T-helper 17 cell (primary cell): ENCODE data around the gene PLPPR2. TPM values are rescaled to one million over a fixed set of nuclear protein-coding genes. Genes with fewer than 3 reads are reported as not detected.

Experiments used
- ATAC-seq: fragments of 150-1000 bp; cut with Tn5 transposase; 2 replicates; pipeline ENCODE4 v1.10.0; 2021; ENCODE audit warnings: mild to moderate bottlenecking, moderate library complexity
- DNase-seq, 3 donors: peaks; one replicate each; pipeline versions ENCODE4 v3.0.0 to v3.0.0-alpha.2; 2020 to 2021
- H3K9me3 ChIP-seq: one replicate; pipeline ENCODE4 v1.7.0; 2013; ENCODE audit warnings: low read length, mild to moderate bottlenecking; ENCODE audit not compliant: control insufficient read depth, poor library complexity, severe bottlenecking
- H3K27ac Mint-ChIP-seq: one replicate; pipeline ENCODE4 v1.8.0; 2022; ENCODE audit warnings: mild to moderate bottlenecking, moderate library complexity, mixed read lengths
- H3K27me3 Mint-ChIP-seq: one replicate; pipeline ENCODE4 v1.8.0; 2022; ENCODE audit warnings: mixed read lengths
- H3K36me3 Mint-ChIP-seq: one replicate; pipeline ENCODE4 v1.8.0; 2022; ENCODE audit warnings: low read depth, mixed read lengths
- H3K4me1 Mint-ChIP-seq: one replicate; pipeline ENCODE4 v1.8.0; 2022; ENCODE audit warnings: mild to moderate bottlenecking, mixed read lengths
- H3K4me3 Mint-ChIP-seq: one replicate; pipeline ENCODE4 v1.8.0; 2022; ENCODE audit warnings: mild to moderate bottlenecking, moderate library complexity, mixed read lengths
- total RNA-seq, 4 donors: library from RNA in 2 of 4; stranded (reverse) in 2 of 4; gene quantifications; one replicate each; pipeline ENCODE4 v1.2.3 and lab custom pipeline; 2022 to 2026

PLPPR2 gene
- total RNA-seq, 2 donors from 2014 or later = 7.1 to 7.5 TPM

DNA sequence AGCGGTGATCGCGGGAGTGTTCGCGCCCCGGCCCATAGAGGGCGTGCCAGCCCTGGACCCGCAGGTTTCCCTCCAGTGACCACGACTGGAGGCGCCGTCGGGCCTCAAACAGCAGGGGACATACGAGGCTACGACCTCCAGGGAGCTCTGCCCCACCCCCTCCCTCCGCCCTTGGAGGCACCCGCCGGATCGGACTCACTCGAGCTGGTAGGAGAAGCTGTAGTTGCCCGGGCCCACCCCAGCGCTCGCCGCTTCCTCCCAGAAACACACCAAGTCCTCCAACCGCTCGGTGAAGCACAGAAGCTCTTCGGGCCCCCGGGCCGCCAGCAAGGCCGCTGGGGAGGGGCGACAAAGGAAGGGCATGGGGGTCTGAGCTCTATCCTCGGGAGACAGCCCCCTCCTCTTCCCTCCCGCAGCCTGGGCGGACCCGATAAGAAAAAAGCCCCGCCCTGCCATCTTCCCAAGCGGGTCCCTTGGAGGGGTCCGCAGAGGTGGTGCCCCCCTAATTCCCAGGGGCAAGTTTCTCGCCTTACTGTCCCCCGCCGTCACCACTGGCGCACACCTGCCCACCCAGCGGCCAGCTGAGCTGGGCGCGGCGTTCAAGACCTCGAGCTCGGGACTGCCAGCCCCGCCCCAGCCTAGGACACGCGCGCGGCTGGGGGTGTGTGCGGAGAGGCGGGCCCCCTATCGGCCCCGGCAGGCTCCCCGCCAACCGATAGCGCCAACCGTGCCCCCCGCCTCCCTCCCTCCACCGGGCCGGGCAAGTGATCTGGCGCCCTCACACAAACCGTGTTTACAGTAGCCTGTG lies 27.9 kb downstream of the PLPPR2 start:
- H3K4me1 Mint-ChIP-seq = peaks cover 26% of the 10 kb centered on the region
- H3K4me3 Mint-ChIP-seq = peak overlapping the region; percentile 74
- peak in 2 of 3 donors; percentile 27 to 31 for DNase-seq
- H3K36me3 Mint-ChIP-seq = no peaks in the 10 kb centered on the region
- no peaks in the 10 kb centered on the region for H3K9me3 ChIP-seq
- H3K27me3 Mint-ChIP-seq = peaks cover 13% of the 10 kb centered on the region
- H3K27ac Mint-ChIP-seq = no peak overlapping the region
- ATAC-seq = no peak

DNA sequence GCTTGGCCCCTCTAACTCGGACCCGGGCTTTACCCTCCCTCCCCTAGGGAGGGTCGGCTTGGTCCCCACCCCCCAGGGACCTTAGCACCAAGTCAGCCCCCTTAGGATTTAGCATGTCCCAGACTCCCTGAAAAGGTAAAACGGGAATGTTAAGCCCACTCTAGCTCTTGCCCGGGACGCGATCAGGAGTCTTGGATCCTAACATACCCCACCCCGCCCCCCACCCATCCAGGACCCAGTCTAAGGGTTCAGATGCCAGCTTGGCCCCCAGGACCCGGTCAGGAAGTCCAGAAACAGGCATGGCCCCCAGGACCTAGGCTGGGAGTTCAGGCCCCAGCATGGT lies 28.4 kb downstream of the PLPPR2 start:
- Mint-ChIP-seq H3K4me3 (no peak overlapping the region), H3K4me1 (peaks cover 26% of the 10 kb centered on the region), H3K27ac (no peak overlapping the region), H3K36me3 (no peaks in the 10 kb centered on the region), H3K27me3 (peaks cover 13% of the 10 kb centered on the region)
- DNase-seq (no peak), ATAC-seq (no peak)
- no peaks in the 10 kb centered on the region for H3K9me3 ChIP-seq

DNA sequence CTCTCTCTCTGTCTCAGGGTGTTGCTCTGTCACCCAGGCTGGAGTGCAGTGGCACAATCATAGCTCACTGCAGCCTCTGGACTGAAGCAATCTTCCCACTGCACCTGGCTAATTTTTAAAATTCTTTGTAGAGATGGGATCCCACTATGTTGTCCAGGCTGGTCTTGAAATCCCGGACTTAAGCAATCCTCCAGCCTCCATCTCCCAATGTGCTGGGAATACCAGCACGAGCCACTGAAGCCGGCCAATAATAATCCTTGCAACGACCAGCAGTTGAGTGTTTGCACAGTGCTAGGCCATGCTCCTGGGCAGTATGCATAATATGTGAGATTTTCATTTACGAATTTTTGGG lies 29.5 kb downstream of the PLPPR2 start:
- no peaks in the 10 kb centered on the region for H3K9me3 ChIP-seq
- H3K36me3 Mint-ChIP-seq = no peaks in the 10 kb centered on the region
- DNase-seq (no peak), ATAC-seq (no peak)
- H3K4me3 Mint-ChIP-seq = peak overlapping the region; percentile 45
- peaks cover 26% of the 10 kb centered on the region for H3K4me1 Mint-ChIP-seq
- H3K27me3 Mint-ChIP-seq = peaks cover 13% of the 10 kb centered on the region
- no peak overlapping the region for H3K27ac Mint-ChIP-seq

DNA sequence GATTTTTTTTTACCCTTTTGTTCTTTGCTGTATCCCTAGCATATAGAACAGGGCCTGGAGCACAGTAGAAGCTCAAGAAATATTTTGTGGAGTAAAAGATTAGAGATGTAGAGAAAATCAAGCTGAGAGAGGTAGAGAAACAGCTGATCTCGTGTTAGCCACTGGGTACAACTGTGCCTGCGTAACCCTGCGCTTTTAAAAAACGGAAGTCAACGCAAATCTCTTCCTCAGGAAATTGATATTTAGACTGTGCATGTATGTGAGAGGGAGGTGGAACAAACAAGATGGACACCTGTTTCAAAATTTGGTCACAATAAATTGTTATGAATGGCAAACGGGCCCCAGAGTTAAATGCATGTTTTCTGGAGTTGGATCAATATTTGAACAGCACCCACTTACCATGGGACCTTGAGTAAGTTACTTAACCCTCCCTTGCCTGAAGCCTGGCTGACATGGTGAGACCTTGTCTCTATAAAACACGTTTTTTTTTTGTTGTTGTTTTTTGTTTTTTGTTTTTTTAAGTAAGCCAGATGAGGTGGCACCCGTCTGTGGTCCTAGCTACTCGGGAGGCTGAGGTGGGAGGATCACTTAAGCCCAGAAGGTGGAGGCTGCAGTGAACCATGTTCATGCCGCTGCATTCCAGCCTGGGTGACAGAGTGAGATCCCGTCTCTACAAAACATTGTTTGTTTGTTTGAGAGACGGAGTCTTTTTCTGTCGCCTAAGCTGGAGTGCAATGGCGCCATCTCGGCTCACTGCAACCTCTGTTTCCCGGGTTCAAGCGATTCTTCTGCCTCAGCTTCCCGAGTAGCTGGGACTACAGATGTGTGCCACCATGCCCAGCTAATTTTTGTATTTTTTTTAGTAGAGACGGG lies 32.2 kb downstream of the PLPPR2 start:
- ATAC-seq = peak; percentile 59
- Mint-ChIP-seq H3K27me3 (peaks cover 7% of the 10 kb centered on the region), H3K4me1 (peaks cover 7% of the 10 kb centered on the region), H3K27ac (no peak overlapping the region), H3K36me3 (no peaks in the 10 kb centered on the region), H3K4me3 (no peak overlapping the region)
- no peak for DNase-seq
- no peaks in the 10 kb centered on the region for H3K9me3 ChIP-seq

DNA sequence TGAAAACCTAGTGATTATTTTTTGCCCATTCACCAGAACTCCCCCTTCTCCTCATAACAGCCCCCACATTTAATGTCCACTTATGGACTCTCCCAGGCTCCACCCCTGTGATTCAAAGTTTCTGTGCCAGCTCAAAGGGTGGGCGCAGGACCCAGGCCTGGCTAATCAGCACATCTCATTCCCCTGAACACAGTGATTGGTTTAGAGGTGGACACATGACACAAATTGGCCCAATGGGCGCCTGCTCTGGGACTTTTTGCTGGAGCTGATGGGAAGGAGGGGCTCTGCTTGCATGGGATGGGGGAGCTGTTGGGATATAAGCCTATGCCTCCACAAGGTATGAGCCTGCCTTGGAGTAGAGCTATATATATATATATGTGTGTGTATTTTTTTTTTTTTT lies 35.1 kb downstream of the PLPPR2 start:
- peaks cover 11% of the 10 kb centered on the region for H3K27me3 Mint-ChIP-seq

DNA sequence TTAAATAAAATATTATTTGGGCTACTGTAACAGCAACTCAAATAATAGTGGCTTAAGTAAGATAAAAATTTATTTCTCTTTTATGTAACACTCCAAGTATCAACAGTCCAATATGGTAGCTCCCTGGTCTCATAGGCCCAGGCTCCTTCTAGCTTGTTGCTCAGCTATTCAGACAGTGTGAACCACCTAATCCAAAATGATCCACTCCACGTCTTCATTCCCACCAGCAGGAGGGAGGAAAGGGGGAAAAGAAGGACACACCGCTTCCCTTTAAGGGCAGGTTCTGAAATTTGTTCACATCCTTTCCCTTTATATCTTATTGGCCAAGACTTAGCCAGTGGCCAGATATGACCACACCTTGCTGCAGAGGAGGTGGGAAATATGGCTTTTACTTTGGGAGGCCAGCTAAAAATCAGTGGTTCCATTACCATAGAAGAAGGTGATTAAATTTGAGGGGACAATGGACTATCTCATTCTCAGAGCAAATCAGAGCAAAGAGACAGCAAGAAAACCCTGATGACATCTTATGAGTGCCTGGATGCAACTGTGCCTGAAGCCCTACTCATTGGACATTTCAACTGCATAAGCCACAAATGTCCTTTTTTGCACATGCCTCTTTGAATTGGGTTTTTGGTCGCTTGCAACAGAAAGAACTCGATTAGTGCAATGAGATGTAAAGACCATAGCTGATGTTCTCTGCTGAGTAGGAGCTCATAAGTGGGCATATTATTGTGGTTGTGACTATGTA lies 35.9 kb downstream of the PLPPR2 start:
- no peak overlapping the region for H3K4me3 Mint-ChIP-seq
- no peaks in the 10 kb centered on the region for H3K36me3 Mint-ChIP-seq
- DNase-seq (no peak), ATAC-seq (no peak)
- H3K4me1 Mint-ChIP-seq = peaks cover 8% of the 10 kb centered on the region
- H3K27me3 Mint-ChIP-seq = peaks cover 14% of the 10 kb centered on the region
- no peak overlapping the region for H3K27ac Mint-ChIP-seq
- no peaks in the 10 kb centered on the region for H3K9me3 ChIP-seq

More for the DNA sequence above, 35.1 kb downstream of the PLPPR2 start:
- Mint-ChIP-seq H3K27ac (no peak overlapping the region), H3K4me3 (no peak overlapping the region), H3K36me3 (no peaks in the 10 kb centered on the region), H3K4me1 (peaks cover 8% of the 10 kb centered on the region)
- no peaks in the 10 kb centered on the region for H3K9me3 ChIP-seq
- no peak for DNase-seq
- no peak for ATAC-seq

DNA sequence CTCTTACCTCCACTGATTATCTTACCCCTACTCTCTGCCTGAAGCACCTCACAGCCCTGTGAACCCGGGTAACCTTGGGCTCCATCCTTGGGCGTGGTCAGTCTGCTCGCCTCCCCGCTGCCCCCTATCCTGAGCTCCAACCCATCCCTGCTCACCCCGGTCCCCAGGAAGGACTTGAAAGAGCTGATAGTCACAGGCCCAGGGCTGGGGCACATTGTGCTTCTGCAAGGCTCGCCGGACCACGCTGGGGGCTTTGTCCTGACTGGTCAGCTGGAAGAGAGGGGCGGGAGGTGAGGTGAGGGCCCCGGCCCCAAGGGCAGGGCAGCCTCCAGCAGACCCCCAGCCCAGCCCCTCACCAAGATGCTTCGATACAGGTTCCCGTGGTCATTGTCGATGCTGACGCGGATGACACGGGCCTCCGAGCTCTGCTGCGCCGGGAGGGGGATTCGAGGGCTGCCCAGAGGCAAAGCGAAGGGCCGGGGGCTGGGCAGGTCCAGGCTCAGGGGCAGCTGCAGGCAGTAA lies 41.9 kb downstream of the PLPPR2 start:
- ATAC-seq (no peak), DNase-seq (no peak)
- H3K27ac Mint-ChIP-seq = no peak overlapping the region
- no peak overlapping the region for H3K4me3 Mint-ChIP-seq
- H3K36me3 Mint-ChIP-seq = peaks cover 2% of the 10 kb centered on the region
- H3K9me3 ChIP-seq = no peaks in the 10 kb centered on the region
- H3K27me3 Mint-ChIP-seq = peaks cover 14% of the 10 kb centered on the region
- peaks cover 7% of the 10 kb centered on the region for H3K4me1 Mint-ChIP-seq

DNA sequence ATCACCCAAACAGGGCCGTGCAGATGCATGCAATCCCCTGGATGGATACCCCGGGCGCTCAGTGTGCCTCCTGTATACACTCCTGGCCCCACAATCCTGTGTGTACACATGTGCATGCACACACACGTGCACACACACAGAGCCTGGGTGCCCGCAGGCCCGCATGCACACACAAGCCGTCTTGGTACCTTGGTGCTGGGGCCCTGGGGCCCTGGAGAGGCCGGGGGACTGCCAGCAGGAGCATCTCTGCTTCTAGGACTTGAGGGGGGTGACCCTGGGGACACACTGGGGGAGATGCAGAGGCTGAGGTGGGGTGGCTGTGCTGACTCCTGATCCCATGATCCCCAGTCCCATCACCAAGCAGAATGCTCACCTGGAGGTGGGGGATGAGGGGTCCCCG lies 44.4 kb downstream of the PLPPR2 start:
- Mint-ChIP-seq H3K4me1 (peaks cover 5% of the 10 kb centered on the region), H3K4me3 (no peak overlapping the region), H3K36me3 (peaks cover 2% of the 10 kb centered on the region), H3K27ac (no peak overlapping the region), H3K27me3 (peaks cover 7% of the 10 kb centered on the region)
- no peak for DNase-seq
- no peaks in the 10 kb centered on the region for H3K9me3 ChIP-seq
- no peak for ATAC-seq

DNA sequence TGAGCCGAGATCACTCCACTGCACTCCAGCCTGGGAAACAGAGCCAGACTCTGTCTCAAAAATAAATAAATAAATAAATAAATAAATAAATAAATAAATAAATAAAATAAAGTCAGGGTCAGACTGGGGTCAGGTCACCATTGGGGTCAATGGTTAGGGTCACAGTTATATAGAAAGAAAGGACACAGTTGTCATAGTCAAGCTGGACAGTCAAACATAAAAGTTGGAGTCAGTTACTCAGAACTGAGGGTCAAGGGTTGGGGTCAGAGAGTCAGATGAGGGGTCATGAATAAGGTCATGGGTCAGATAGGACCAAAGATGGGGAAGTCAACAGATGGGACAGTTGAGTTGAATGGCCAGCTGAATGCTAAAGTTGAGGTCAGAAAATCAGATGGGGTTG lies 45.6 kb downstream of the PLPPR2 start:
- DNase-seq = no peak
- H3K27ac Mint-ChIP-seq = no peak overlapping the region
- no peak for ATAC-seq
- peaks cover 2% of the 10 kb centered on the region for H3K36me3 Mint-ChIP-seq
- H3K4me3 Mint-ChIP-seq = no peak overlapping the region
- H3K9me3 ChIP-seq = no peaks in the 10 kb centered on the region
- H3K27me3 Mint-ChIP-seq = no peaks in the 10 kb centered on the region
- H3K4me1 Mint-ChIP-seq = peaks cover 3% of the 10 kb centered on the region

DNA sequence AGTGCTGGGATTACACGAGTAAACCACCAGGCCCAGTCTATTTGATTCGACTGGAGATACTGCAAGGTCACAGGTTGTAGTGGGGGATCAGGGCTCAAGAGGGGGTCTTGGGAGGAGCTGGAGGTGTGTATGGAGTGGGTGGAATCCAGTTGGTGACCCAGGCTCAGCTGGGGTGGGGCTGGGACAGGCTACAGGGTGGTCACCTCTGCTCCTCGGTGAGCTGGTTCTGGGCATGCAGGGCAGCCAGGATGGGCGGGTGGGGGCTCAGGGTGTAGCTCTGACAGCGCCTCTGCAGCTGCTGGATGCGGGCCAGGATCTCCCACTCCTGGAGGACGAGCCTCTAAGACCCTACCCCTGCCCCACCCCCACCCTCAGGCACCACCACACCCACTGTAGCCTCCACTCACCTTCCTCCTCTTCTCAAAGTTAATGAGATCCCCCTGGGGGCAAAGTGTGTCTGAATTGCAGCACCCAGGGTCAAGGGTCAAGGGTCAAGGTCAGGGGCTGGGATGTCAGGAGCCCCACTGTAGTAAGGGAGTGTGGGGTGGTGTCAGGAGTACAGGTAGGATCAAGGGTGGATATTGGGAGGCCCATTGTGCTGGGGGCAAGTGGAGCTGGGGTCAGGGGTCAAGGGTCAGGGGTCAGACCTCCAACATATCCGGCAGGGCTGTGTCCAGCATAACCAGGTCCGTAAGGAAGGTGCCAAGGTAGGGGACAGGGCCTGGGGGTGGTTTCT lies 46.7 kb downstream of the PLPPR2 start:
- ATAC-seq (no peak), DNase-seq (no peak)

DNA sequence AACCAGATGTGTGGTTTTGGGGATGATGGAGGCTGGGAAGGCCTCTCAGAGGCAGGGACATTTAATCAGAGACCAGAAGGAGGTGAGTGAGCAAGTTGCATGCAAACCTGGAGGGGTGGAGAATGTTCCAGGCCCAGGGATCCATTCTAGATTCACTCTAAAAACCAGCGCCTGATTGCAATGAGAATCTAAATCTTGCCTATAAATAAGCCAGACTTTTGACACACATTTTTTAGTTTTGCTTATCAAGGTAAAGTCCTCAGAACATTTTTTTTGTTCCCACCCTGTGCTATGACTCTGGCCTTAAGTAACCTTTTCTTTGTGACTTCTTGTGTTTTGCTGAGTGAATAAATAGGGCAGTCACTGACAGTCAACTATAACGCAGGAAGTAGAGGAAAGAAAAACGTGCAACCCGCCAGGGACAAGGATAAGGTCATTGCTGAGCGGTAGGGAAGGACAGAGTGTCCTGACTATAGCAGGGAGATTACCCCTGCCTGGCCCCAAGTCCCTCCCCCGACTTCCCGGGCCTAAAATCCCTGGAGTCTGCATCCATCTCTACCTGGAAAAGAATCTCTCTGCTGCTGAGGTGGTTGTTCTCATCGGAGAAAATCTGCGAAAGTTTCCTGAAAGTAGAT lies 49.5 kb downstream of the PLPPR2 start:
- no peaks in the 10 kb centered on the region for H3K9me3 ChIP-seq
- peaks cover 10% of the 10 kb centered on the region for H3K27me3 Mint-ChIP-seq
- no peak overlapping the region for H3K27ac Mint-ChIP-seq
- ATAC-seq = no peak
- peaks cover 2% of the 10 kb centered on the region for H3K36me3 Mint-ChIP-seq
- H3K4me1 Mint-ChIP-seq = no peaks in the 10 kb centered on the region
- DNase-seq = no peak
- no peak overlapping the region for H3K4me3 Mint-ChIP-seq

More for the DNA sequence above, 46.7 kb downstream of the PLPPR2 start:
- Mint-ChIP-seq H3K36me3 (peaks cover 2% of the 10 kb centered on the region), H3K27me3 (peaks cover 6% of the 10 kb centered on the region), H3K27ac (no peak overlapping the region), H3K4me1 (peaks cover 1% of the 10 kb centered on the region), H3K4me3 (no peak overlapping the region)
- no peaks in the 10 kb centered on the region for H3K9me3 ChIP-seq
